ENCODE results near the gene GRAP.

GRCh38 chr17:19024101-19025078 lies 22.4 kb downstream of the GRAP start:
- TF ChIP-seq, protein P1, sequence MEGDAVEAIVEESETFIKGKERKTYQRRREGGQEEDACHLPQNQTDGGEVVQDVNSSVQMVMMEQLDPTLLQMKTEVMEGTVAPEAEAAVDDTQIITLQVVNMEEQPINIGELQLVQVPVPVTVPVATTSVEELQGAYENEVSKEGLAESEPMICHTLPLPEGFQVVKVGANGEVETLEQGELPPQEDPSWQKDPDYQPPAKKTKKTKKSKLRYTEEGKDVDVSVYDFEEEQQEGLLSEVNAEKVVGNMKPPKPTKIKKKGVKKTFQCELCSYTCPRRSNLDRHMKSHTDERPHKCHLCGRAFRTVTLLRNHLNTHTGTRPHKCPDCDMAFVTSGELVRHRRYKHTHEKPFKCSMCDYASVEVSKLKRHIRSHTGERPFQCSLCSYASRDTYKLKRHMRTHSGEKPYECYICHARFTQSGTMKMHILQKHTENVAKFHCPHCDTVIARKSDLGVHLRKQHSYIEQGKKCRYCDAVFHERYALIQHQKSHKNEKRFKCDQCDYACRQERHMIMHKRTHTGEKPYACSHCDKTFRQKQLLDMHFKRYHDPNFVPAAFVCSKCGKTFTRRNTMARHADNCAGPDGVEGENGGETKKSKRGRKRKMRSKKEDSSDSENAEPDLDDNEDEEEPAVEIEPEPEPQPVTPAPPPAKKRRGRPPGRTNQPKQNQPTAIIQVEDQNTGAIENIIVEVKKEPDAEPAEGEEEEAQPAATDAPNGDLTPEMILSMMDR (IDR thresholded peaks at IDR 0.05): no peak
- TF ChIP-seq POLR2A (IDR thresholded peaks at IDR 0.05): no peak
